HEK293 (cell line): Measurements from ENCODE around the gene OXSR1.

Experiments
- CTCF ChIA-PET: fragments of 350-600 bp; formaldehyde crosslinking; extraction: SDS; loops from one replicate; lab custom pipeline; 2021; ENCODE audit warnings: antibody characterized with exemption; lab: Yijun Ruan, JAX
- POLR2A ChIA-PET: fragments of 300-600 bp; formaldehyde crosslinking; extraction: SDS; loops from one replicate; lab custom pipeline; 2020; ENCODE audit warnings: antibody characterized with exemption, inconsistent platforms; lab: Yijun Ruan, JAX
- H3K27ac ChIP-seq: fragments of 200-500 bp; sonication (Bioruptor generic); 2 replicates; pipeline ENCODE4 v1.5.1; 2014; ENCODE audit warnings: low read depth, low read length, control low read depth, inconsistent platforms; ENCODE audit errors: extremely low read depth
- H3K36me3 ChIP-seq, 2 experiments: fragments of 200-500 bp in 1 of 2; sonication (Bioruptor generic) in 1 of 2; 1 replicate in 1 of 2; 2 replicates in 1 of 2; pipeline ENCODE4 v1.5.1; 2014 to 2017; ENCODE audit warnings: inconsistent platforms in 2 of 2, low read length in 2 of 2; ENCODE audit not compliant: control insufficient read depth in 2 of 2, insufficient read depth in 1 of 2
- H3K4me1 ChIP-seq: fragments of 200-500 bp; sonication (Bioruptor generic); 2 replicates; pipeline ENCODE4 v1.5.1; 2014; ENCODE audit warnings: mild to moderate bottlenecking, low read length, inconsistent platforms; ENCODE audit not compliant: control insufficient read depth, insufficient read depth
- H3K4me3 ChIP-seq: 2 replicates; pipeline ENCODE4 v1.5.1; 2011; ENCODE audit warnings: low read depth, mild to moderate bottlenecking, control low read depth, low read length, moderate library complexity
- H3K9me3 ChIP-seq: fragments of 200-500 bp; sonication (Bioruptor generic); 2 replicates; pipeline ENCODE4 v1.5.1; 2014; ENCODE audit warnings: low read depth, low read length, inconsistent platforms; ENCODE audit not compliant: control insufficient read depth, insufficient read depth
- AEBP2 ChIP-seq: fragments of 450-650 bp; formaldehyde crosslinking; IDR thresholded peaks from 2 replicates; pipeline ENCODE4 v1.5.1; 2016; ENCODE audit warnings: missing biosample characterization, missing genetic modification characterization, borderline replicate concordance
- BCL11B ChIP-seq: fragments of 450-650 bp; formaldehyde crosslinking; IDR thresholded peaks from 2 replicates; pipeline ENCODE4 v1.5.1; 2016; ENCODE audit warnings: low read depth, missing biosample characterization, missing genetic modification characterization
- GLI2 ChIP-seq: fragments of 450-650 bp; formaldehyde crosslinking; IDR thresholded peaks from 2 replicates; pipeline ENCODE4; 2017; ENCODE audit warnings: missing biosample characterization, missing genetic modification characterization, low read depth, borderline replicate concordance
- PATZ1 ChIP-seq: fragments of 450-650 bp; formaldehyde crosslinking; IDR thresholded peaks from 2 replicates; pipeline ENCODE4 v1.5.1; 2016; ENCODE audit warnings: missing biosample characterization, missing genetic modification characterization
- SCRT2 ChIP-seq: fragments of 450-650 bp; formaldehyde crosslinking; IDR thresholded peaks from 2 replicates; pipeline ENCODE4 v1.5.1; 2016; ENCODE audit warnings: missing biosample characterization, missing genetic modification characterization
- TRIM28 ChIP-seq: IDR thresholded peaks from 2 replicates; pipeline ENCODE4 v1.6.1; 2011; ENCODE audit warnings: low read length, control low read depth, borderline replicate concordance
- YY2 ChIP-seq: fragments of 450-650 bp; formaldehyde crosslinking; IDR thresholded peaks from 2 replicates; pipeline ENCODE4 v1.5.1; 2016; ENCODE audit warnings: missing biosample characterization, missing genetic modification characterization
- ZBTB10 ChIP-seq: fragments of 450-650 bp; formaldehyde crosslinking; IDR thresholded peaks from 2 replicates; pipeline ENCODE4 v1.5.1; 2016; ENCODE audit warnings: missing biosample characterization, missing genetic modification characterization
- ZBTB11 ChIP-seq: fragments of 450-650 bp; formaldehyde crosslinking; conservative IDR thresholded peaks from 2 replicates; pipeline ENCODE4 v1.5.1; 2016; ENCODE audit warnings: low read depth, missing biosample characterization, missing genetic modification characterization
- ZBTB44 ChIP-seq: fragments of 450-650 bp; IDR thresholded peaks from 2 replicates; pipeline ENCODE4 v1.5.1; 2018; ENCODE audit warnings: missing biosample characterization, mild to moderate bottlenecking, missing genetic modification characterization
- ZNF112 ChIP-seq: fragments of 450-650 bp; formaldehyde crosslinking; IDR thresholded peaks from 2 replicates; pipeline ENCODE4 v1.5.0; 2017; ENCODE audit warnings: missing biosample characterization, missing genetic modification characterization
- ZNF133 ChIP-seq: fragments of 450-650 bp; formaldehyde crosslinking; IDR thresholded peaks from 2 replicates; pipeline ENCODE4 v1.5.1; 2016; ENCODE audit warnings: missing biosample characterization, missing genetic modification characterization
- ZNF138 ChIP-seq: fragments of 450-650 bp; formaldehyde crosslinking; IDR thresholded peaks from 2 replicates; pipeline ENCODE4 v1.5.1; 2016; ENCODE audit warnings: missing biosample characterization, missing genetic modification characterization, borderline replicate concordance
- ZNF214 ChIP-seq: fragments of 450-650 bp; formaldehyde crosslinking; IDR thresholded peaks from 2 replicates; pipeline ENCODE4 v1.5.1; 2017; ENCODE audit warnings: missing biosample characterization, mild to moderate bottlenecking, missing genetic modification characterization, borderline replicate concordance
- ZNF292 ChIP-seq: fragments of 450-650 bp; formaldehyde crosslinking; IDR thresholded peaks from 2 replicates; pipeline ENCODE4 v1.5.1; 2016; ENCODE audit warnings: low read depth, missing biosample characterization, missing genetic modification characterization, borderline replicate concordance
- ZNF350 ChIP-seq: fragments of 450-650 bp; formaldehyde crosslinking; IDR thresholded peaks from 2 replicates; pipeline ENCODE4 v1.5.0; 2017; ENCODE audit warnings: missing biosample characterization, mild to moderate bottlenecking, missing genetic modification characterization
- ZNF544 ChIP-seq: fragments of 450-650 bp; formaldehyde crosslinking; IDR thresholded peaks from 2 replicates; pipeline ENCODE4 v1.5.0; 2017; ENCODE audit warnings: missing biosample characterization, missing genetic modification characterization
- ZNF629 ChIP-seq: fragments of 450-650 bp; formaldehyde crosslinking; IDR thresholded peaks from 2 replicates; pipeline ENCODE4 v1.5.1; 2017; ENCODE audit warnings: missing biosample characterization, missing genetic modification characterization
- ZNF677 ChIP-seq: fragments of 450-650 bp; IDR thresholded peaks from 2 replicates; pipeline ENCODE4 v1.5.0; 2018; ENCODE audit warnings: missing biosample characterization, mild to moderate bottlenecking, missing genetic modification characterization, moderate library complexity
- ZNF837 ChIP-seq: fragments of 450-650 bp; formaldehyde crosslinking; IDR thresholded peaks from 2 replicates; pipeline ENCODE4 v1.5.1; 2016; ENCODE audit warnings: missing biosample characterization, missing genetic modification characterization
- ZSCAN30 ChIP-seq: fragments of 450-650 bp; IDR thresholded peaks from 2 replicates; pipeline ENCODE4 v1.5.1; 2018; ENCODE audit warnings: missing biosample characterization, mild to moderate bottlenecking, missing genetic modification characterization, moderate library complexity

The OXSR1 gene

GRCh38 chr3:38151667-38152265 is 13.6 kb upstream of the OXSR1 start (continued):
- TF ChIP-seq ZBTB44 (tag by site-specific recombination): no peak
- TF ChIP-seq ZNF112 (tag by site-specific recombination): no peak
- TF ChIP-seq GLI2: no peak
- no peak for TF ChIP-seq ZNF629 (tag by site-specific recombination)
- TF ChIP-seq ZBTB10 (tag by site-specific recombination): no peak
- TF ChIP-seq BCL11B: no peak

GRCh38 chr3:38152609-38153008 is 12.7 kb upstream of the OXSR1 start:
- ChIA-PET CTCF (interaction anchor here (0.7 kb wide), 1 partner anchor 116 kb away, joined by 3 read pairs; no protein-coding TSS in a partner anchor), POLR2A (no interaction called here)
- H3K4me1 ChIP-seq: peaks cover 4% of the 10 kb centered on the region; the same call in 1 of the 2 replicates
- H3K27ac ChIP-seq: no peak overlapping the region
- no peak overlapping the region for H3K4me3 ChIP-seq
- H3K9me3 ChIP-seq: no peaks in the 10 kb centered on the region
- TF ChIP-seq ZBTB11 (tag by site-specific recombination): no peak
- no peak for TF ChIP-seq AEBP2 (tag by site-specific recombination)
- TF ChIP-seq ZNF292 (tag by site-specific recombination): no peak
- no peak for TF ChIP-seq ZSCAN30 (tag by site-specific recombination)
- no peak for TF ChIP-seq TRIM28
- no peaks in the 10 kb centered on the region for H3K36me3 ChIP-seq

GRCh38 chr3:38153221-38153620 is 12.1 kb upstream of the OXSR1 start:
- ChIA-PET POLR2A (no interaction called here), CTCF (interaction anchor here (0.6 to 0.7 kb wide), 2 partner anchors 115 to 156 kb away, joined by 3 read pairs; no protein-coding TSS in a partner anchor)
- TF ChIP-seq ZNF214 (tag by site-specific recombination) (no peak), ZNF544 (tag by site-specific recombination) (no peak), ZNF837 (tag by site-specific recombination) (no peak), SCRT2 (no peak), PATZ1 (tag by site-specific recombination) (no peak), ZNF677 (tag by site-specific recombination) (no peak), ZNF133 (tag by site-specific recombination) (no peak), ZNF350 (tag by site-specific recombination) (no peak), ZNF138 (tag by site-specific recombination) (no peak), YY2 (no peak)
- Histone ChIP-seq H3K36me3 (no peaks in the 10 kb centered on the region), H3K4me3 (no peak overlapping the region), H3K27ac (no peak overlapping the region), H3K4me1 (peaks cover 4% of the 10 kb centered on the region; the same call in 1 of the 2 replicates), H3K9me3 (no peaks in the 10 kb centered on the region)
